Memory B cell (primary cell): ENCODE measurements around the gene CCDC192.

Experiments used
- ATAC-seq: fragments of 150-1000 bp; cut with Tn5 transposase; 2 replicates; pipeline ENCODE4 v1.10.0; 2021; ENCODE audit warnings: low read depth, mild to moderate bottlenecking, moderate library complexity
- DNase-seq, 2 donors: peaks; one replicate each; pipeline ENCODE4 v3.0.0; 2022; ENCODE audit warnings: low spot score in 2 of 2
- H3K27ac Mint-ChIP-seq: one replicate; pipeline ENCODE4 v1.8.0; 2022; ENCODE audit warnings: mild to moderate bottlenecking, moderate library complexity, mixed read lengths
- H3K27me3 Mint-ChIP-seq: one replicate; pipeline ENCODE4 v1.8.0; 2022; ENCODE audit warnings: mixed read lengths
- H3K36me3 Mint-ChIP-seq: one replicate; pipeline ENCODE4 v1.8.0; 2022; ENCODE audit warnings: mild to moderate bottlenecking, mixed read lengths
- H3K4me1 Mint-ChIP-seq: one replicate; pipeline ENCODE4 v1.8.0; 2022; ENCODE audit warnings: mixed read lengths
- H3K4me3 Mint-ChIP-seq: one replicate; pipeline ENCODE4 v1.8.0; 2022; ENCODE audit warnings: mild to moderate bottlenecking, moderate library complexity, mixed read lengths
- H3K9me3 Mint-ChIP-seq: one replicate; pipeline ENCODE4 v1.8.0; 2022; ENCODE audit warnings: mixed read lengths

The CCDC192 gene

GRCh38 chr5:127941646-127942045 lies 238.5 kb downstream of the CCDC192 start:
- no peaks in the 10 kb centered on the region for H3K27me3 Mint-ChIP-seq
- peaks cover 6% of the 10 kb centered on the region for H3K36me3 Mint-ChIP-seq
- H3K4me3 Mint-ChIP-seq, result no peak overlapping the region
- DNase-seq (no peak), ATAC-seq (no peak)
- H3K4me1 Mint-ChIP-seq, result peaks cover 4% of the 10 kb centered on the region
- H3K27ac Mint-ChIP-seq, result no peak overlapping the region
- no peaks in the 10 kb centered on the region for H3K9me3 Mint-ChIP-seq

GRCh38 chr5:127942246-127943060 lies 239.3 kb downstream of the CCDC192 start:
- no peak overlapping the region for H3K4me3 Mint-ChIP-seq
- DNase-seq, result no peak

GRCh38 chr5:127943061-127943371 lies 239.8 kb downstream of the CCDC192 start:
- no peak overlapping the region for H3K27ac Mint-ChIP-seq
- ATAC-seq, result no peak
- H3K9me3 Mint-ChIP-seq, result no peaks in the 10 kb centered on the region
- H3K4me3 Mint-ChIP-seq, result no peak overlapping the region
- peaks cover 6% of the 10 kb centered on the region for H3K36me3 Mint-ChIP-seq
- H3K4me1 Mint-ChIP-seq, result peaks cover 4% of the 10 kb centered on the region
- no peaks in the 10 kb centered on the region for H3K27me3 Mint-ChIP-seq
- DNase-seq, result no peak

More at GRCh38 chr5:127942246-127943060, 239.3 kb downstream of the CCDC192 start:
- no peak for ATAC-seq
- Mint-ChIP-seq H3K36me3 (peaks cover 6% of the 10 kb centered on the region), H3K4me1 (peaks cover 4% of the 10 kb centered on the region), H3K27me3 (no peaks in the 10 kb centered on the region), H3K9me3 (no peaks in the 10 kb centered on the region), H3K27ac (no peak overlapping the region)

GRCh38 chr5:127944125-127944524 lies 240.9 kb downstream of the CCDC192 start:
- no peak for DNase-seq
- Mint-ChIP-seq H3K36me3 (peaks cover 6% of the 10 kb centered on the region), H3K4me1 (peaks cover 4% of the 10 kb centered on the region), H3K4me3 (no peak overlapping the region), H3K27ac (no peak overlapping the region), H3K9me3 (no peaks in the 10 kb centered on the region), H3K27me3 (no peaks in the 10 kb centered on the region)
- ATAC-seq, result no peak

- H3K4me3 Mint-ChIP-seq, result no peak overlapping the region
- peaks cover 4% of the 10 kb centered on the region for H3K4me1 Mint-ChIP-seq
- no peaks in the 10 kb centered on the region for H3K27me3 Mint-ChIP-seq
- no peaks in the 10 kb centered on the region for H3K9me3 Mint-ChIP-seq
- no peak overlapping the region for H3K27ac Mint-ChIP-seq
- ATAC-seq (no peak), DNase-seq (no peak)
- H3K36me3 Mint-ChIP-seq, result peaks cover 7% of the 10 kb centered on the region
Observed at GRCh38 chr5:127947941-127948340, 244.8 kb downstream of the CCDC192 start.

- ATAC-seq, result no peak
- peaks cover 12% of the 10 kb centered on the region for H3K36me3 Mint-ChIP-seq
Observed at GRCh38 chr5:127950707-127951391, 247.7 kb downstream of the CCDC192 start.

GRCh38 chr5:127951791-127952190 lies 248.6 kb downstream of the CCDC192 start:
- Mint-ChIP-seq H3K4me3 (no peak overlapping the region), H3K9me3 (no peaks in the 10 kb centered on the region), H3K4me1 (no peaks in the 10 kb centered on the region), H3K27me3 (no peaks in the 10 kb centered on the region), H3K27ac (no peak overlapping the region), H3K36me3 (peaks cover 19% of the 10 kb centered on the region)
- DNase-seq (no peak), ATAC-seq (no peak)

More at GRCh38 chr5:127950707-127951391, 247.7 kb downstream of the CCDC192 start:
- Mint-ChIP-seq H3K27ac (no peak overlapping the region), H3K4me3 (no peak overlapping the region), H3K27me3 (no peaks in the 10 kb centered on the region), H3K4me1 (no peaks in the 10 kb centered on the region), H3K9me3 (no peaks in the 10 kb centered on the region)
- DNase-seq, result no peak

- peaks cover 5% of the 10 kb centered on the region for H3K4me1 Mint-ChIP-seq
- DNase-seq, result no peak
- no peaks in the 10 kb centered on the region for H3K27me3 Mint-ChIP-seq
- no peaks in the 10 kb centered on the region for H3K9me3 Mint-ChIP-seq
- no peak for ATAC-seq
- no peak overlapping the region for H3K27ac Mint-ChIP-seq
- peaks cover 17% of the 10 kb centered on the region for H3K36me3 Mint-ChIP-seq
- H3K4me3 Mint-ChIP-seq, result no peak overlapping the region
Observed at GRCh38 chr5:127957183-127957582, 254.0 kb downstream of the CCDC192 start.

- H3K36me3 Mint-ChIP-seq, result peaks cover 17% of the 10 kb centered on the region
- ATAC-seq (no peak), DNase-seq (no peak)
- H3K27ac Mint-ChIP-seq, result no peak overlapping the region
- H3K4me1 Mint-ChIP-seq, result peaks cover 5% of the 10 kb centered on the region
- H3K9me3 Mint-ChIP-seq, result no peaks in the 10 kb centered on the region
- no peaks in the 10 kb centered on the region for H3K27me3 Mint-ChIP-seq
- H3K4me3 Mint-ChIP-seq, result no peak overlapping the region
Observed at GRCh38 chr5:127957701-127958239, 254.6 kb downstream of the CCDC192 start.

GRCh38 chr5:127958421-127959011 lies 255.3 kb downstream of the CCDC192 start:
- Mint-ChIP-seq H3K9me3 (no peaks in the 10 kb centered on the region), H3K27me3 (no peaks in the 10 kb centered on the region), H3K27ac (no peak overlapping the region), H3K4me1 (peaks cover 5% of the 10 kb centered on the region), H3K4me3 (no peak overlapping the region), H3K36me3 (peaks cover 17% of the 10 kb centered on the region)
- ATAC-seq (no peak), DNase-seq (no peak)

GRCh38 chr5:127959152-127959764 lies 256.1 kb downstream of the CCDC192 start:
- H3K36me3 Mint-ChIP-seq, result peaks cover 19% of the 10 kb centered on the region
- no peak overlapping the region for H3K27ac Mint-ChIP-seq
- H3K9me3 Mint-ChIP-seq, result no peaks in the 10 kb centered on the region
- H3K4me3 Mint-ChIP-seq, result no peak overlapping the region
- no peak for ATAC-seq
- no peaks in the 10 kb centered on the region for H3K27me3 Mint-ChIP-seq
- no peak for DNase-seq
- peaks cover 5% of the 10 kb centered on the region for H3K4me1 Mint-ChIP-seq

GRCh38 chr5:127960270-127960691 lies 257.1 kb downstream of the CCDC192 start:
- no peak for DNase-seq
- H3K9me3 Mint-ChIP-seq, result no peaks in the 10 kb centered on the region
- ATAC-seq, result no peak
- H3K4me1 Mint-ChIP-seq, result peaks cover 5% of the 10 kb centered on the region
- no peak overlapping the region for H3K4me3 Mint-ChIP-seq
- peak overlapping the region; percentile 11 for H3K27ac Mint-ChIP-seq
- H3K27me3 Mint-ChIP-seq, result no peaks in the 10 kb centered on the region
- H3K36me3 Mint-ChIP-seq, result peaks cover 25% of the 10 kb centered on the region

- peak overlapping the region; percentile 11 for H3K27ac Mint-ChIP-seq
- H3K36me3 Mint-ChIP-seq, result peaks cover 26% of the 10 kb centered on the region
- H3K27me3 Mint-ChIP-seq, result no peaks in the 10 kb centered on the region
- ATAC-seq, result no peak
- H3K9me3 Mint-ChIP-seq, result peaks cover 3% of the 10 kb centered on the region
- no peak for DNase-seq
- peaks cover 5% of the 10 kb centered on the region for H3K4me1 Mint-ChIP-seq
- no peak overlapping the region for H3K4me3 Mint-ChIP-seq
Observed at GRCh38 chr5:127961006-127961762, 258.0 kb downstream of the CCDC192 start.
